ENCODE measurements around the gene ITGAE. TPM values are rescaled to one million over a fixed set of nuclear protein-coding genes. Genes with fewer than 3 reads are reported as not detected.

ITGAE gene
- total RNA-seq, 1 experiment from 2014 or later, result 60.2 TPM

GRCh38 chr17:3681565-3681964 lies 119.4 kb downstream of the ITGAE start:
- ChIA-PET CTCF (interaction anchor here (0.7 kb wide), 1 partner anchor 338 kb away, joined by 8 read pairs; no protein-coding TSS in a partner anchor), POLR2A (ENCODE audit: low non-redundant PET) (no interaction called here)
- no peak overlapping the region for H3K4me3 ChIP-seq (ENCODE audit: low read depth, low read length, poor library complexity, severe bottlenecking)
- no peak overlapping the region for H3K27ac ChIP-seq (ENCODE audit: low read depth, low read length, poor library complexity, severe bottlenecking)
- H3K4me1 ChIP-seq (ENCODE audit: insufficient read depth, low read length, poor library complexity, severe bottlenecking), result no peaks in the 10 kb centered on the region
- TF ChIP-seq EZH2 (IDR thresholded peaks at IDR 0.05; ENCODE audit: borderline replicate concordance, low read depth, low read length, poor library complexity, severe bottlenecking), result no peak
- no peak for TF ChIP-seq CTCF (conservative IDR thresholded peaks at IDR 0.05; ENCODE audit: low read depth, low read length)
- no peaks in the 10 kb centered on the region for H3K9me3 ChIP-seq (ENCODE audit: low read depth, low read length, poor library complexity, severe bottlenecking)
- peaks cover 7% of the 10 kb centered on the region for H3K27me3 ChIP-seq (replicated peaks; ENCODE audit: insufficient read depth, low read depth, low read length, poor library complexity)
- BruUV-seq (replicated peaks), result no TSS peak
- intact Hi-C loops (cut with micrococcal nuclease; ENCODE audit: unreplicated experiment), result no loop called here
- H3K36me3 ChIP-seq (ENCODE audit: insufficient read depth, low read length, poor library complexity, severe bottlenecking), result no peaks in the 10 kb centered on the region
- DNase-seq (ENCODE audit: low spot score), result no peak

DNA sequence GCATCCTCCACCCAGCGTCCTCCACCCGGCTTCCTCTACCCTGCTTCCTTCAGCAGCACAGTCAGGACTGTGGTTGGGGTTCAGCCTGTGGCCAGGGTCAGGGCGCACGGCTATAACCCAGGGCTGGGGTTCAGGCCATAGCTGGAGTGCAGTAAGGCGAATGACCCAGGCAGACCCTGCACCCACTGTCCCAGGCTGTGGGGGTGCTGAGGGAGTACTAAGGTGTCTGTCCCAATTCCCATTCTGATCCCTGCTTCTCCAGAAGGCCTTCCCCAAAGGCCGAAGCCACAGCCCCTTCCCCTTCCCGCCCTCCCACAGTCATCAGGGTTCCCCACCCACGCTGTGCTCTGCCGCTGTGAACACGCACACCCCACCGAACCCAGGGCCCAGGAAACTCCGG lies 119.9 kb downstream of the ITGAE start:
- no peak for DNase-seq (ENCODE audit: low spot score)
- Histone ChIP-seq H3K27me3 (replicated peaks; ENCODE audit: insufficient read depth, low read depth, low read length, poor library complexity) (peaks cover 7% of the 10 kb centered on the region), H3K36me3 (ENCODE audit: insufficient read depth, low read length, poor library complexity, severe bottlenecking) (no peaks in the 10 kb centered on the region), H3K4me1 (ENCODE audit: insufficient read depth, low read length, poor library complexity, severe bottlenecking) (no peaks in the 10 kb centered on the region), H3K9me3 (ENCODE audit: low read depth, low read length, poor library complexity, severe bottlenecking) (no peaks in the 10 kb centered on the region), H3K4me3 (ENCODE audit: low read depth, low read length, poor library complexity, severe bottlenecking) (no peak overlapping the region), H3K27ac (ENCODE audit: low read depth, low read length, poor library complexity, severe bottlenecking) (no peak overlapping the region)
- POLR2A ChIA-PET (ENCODE audit: low non-redundant PET), result no interaction called here
- TF ChIP-seq EZH2 (IDR thresholded peaks at IDR 0.05; ENCODE audit: borderline replicate concordance, low read depth, low read length, poor library complexity, severe bottlenecking), result no peak
- TF ChIP-seq CTCF (conservative IDR thresholded peaks at IDR 0.05; ENCODE audit: low read depth, low read length), result no peak
- CTCF ChIA-PET, result interaction anchor here (0.7 kb wide), 1 partner anchor 339 kb away, joined by 8 read pairs; no protein-coding TSS in a partner anchor
- no TSS peak for BruUV-seq (replicated peaks)
- intact Hi-C loops (cut with micrococcal nuclease; ENCODE audit: unreplicated experiment), result no loop called here

DNA sequence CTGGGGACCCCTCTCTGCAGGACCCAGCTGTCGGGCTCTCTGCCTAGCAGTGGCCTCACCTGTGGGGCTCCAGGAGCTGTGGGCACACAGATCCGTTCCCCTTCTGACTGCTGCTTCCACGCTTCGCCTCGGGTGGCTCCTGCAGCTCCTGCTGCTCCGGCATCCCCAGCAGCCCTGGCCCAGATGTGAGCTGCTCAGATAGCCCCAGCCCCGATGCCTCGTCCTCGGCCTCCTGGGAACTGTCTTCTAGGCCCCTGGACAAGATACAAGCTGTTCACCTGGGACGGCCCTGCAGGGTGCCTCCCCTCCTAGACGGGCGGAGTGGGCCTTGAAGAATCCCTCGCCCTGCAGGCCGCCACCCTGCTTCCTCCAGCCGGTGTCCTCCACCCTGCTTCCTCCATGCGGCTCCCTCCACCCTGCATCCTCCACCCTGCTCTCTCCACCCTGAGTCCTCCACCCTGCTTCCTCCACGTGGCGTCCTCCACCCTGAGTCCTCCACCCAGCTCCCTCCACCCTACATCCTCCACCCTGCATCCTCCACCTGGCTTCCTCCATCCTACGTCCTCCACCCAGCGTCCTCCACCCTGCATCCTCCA lies 121.4 kb downstream of the ITGAE start:
- H3K9me3 ChIP-seq (ENCODE audit: low read depth, low read length, poor library complexity, severe bottlenecking), result no peaks in the 10 kb centered on the region
- H3K4me3 ChIP-seq (ENCODE audit: low read depth, low read length, poor library complexity, severe bottlenecking), result no peak overlapping the region
- no peak for DNase-seq (ENCODE audit: low spot score)
- BruUV-seq (replicated peaks), result no TSS peak
- H3K4me1 ChIP-seq (ENCODE audit: insufficient read depth, low read length, poor library complexity, severe bottlenecking), result no peaks in the 10 kb centered on the region
- intact Hi-C loops (cut with micrococcal nuclease; ENCODE audit: unreplicated experiment), result no loop called here
- CTCF ChIA-PET, result no interaction called here
- H3K27ac ChIP-seq (ENCODE audit: low read depth, low read length, poor library complexity, severe bottlenecking), result no peak overlapping the region
- TF ChIP-seq CTCF (conservative IDR thresholded peaks at IDR 0.05; ENCODE audit: low read depth, low read length) (no peak), EZH2 (IDR thresholded peaks at IDR 0.05; ENCODE audit: borderline replicate concordance, low read depth, low read length, poor library complexity, severe bottlenecking) (no peak)
- H3K36me3 ChIP-seq (ENCODE audit: insufficient read depth, low read length, poor library complexity, severe bottlenecking), result no peaks in the 10 kb centered on the region
- peaks cover 7% of the 10 kb centered on the region for H3K27me3 ChIP-seq (replicated peaks; ENCODE audit: insufficient read depth, low read depth, low read length, poor library complexity)
- POLR2A ChIA-PET (ENCODE audit: low non-redundant PET), result no interaction called here

Measured in A673 (cell line).